GM12892 (cell line): ENCODE data around the gene JAKMIP2.

Source experiments
- POLR2A ChIP-seq: IDR thresholded peaks from 2 replicates; pipeline ENCODE4 v1.6.1; 2011; ENCODE audit warnings: low read depth, low read length, control low read depth
- TAF1 ChIP-seq: IDR thresholded peaks from 2 replicates; pipeline ENCODE4 v1.6.1; 2011; ENCODE audit warnings: low read depth, mild to moderate bottlenecking, control low read depth, low read length, borderline replicate concordance

GRCh38 chr5:147803926-147804325 lies 21.4 kb upstream of the JAKMIP2 start:
- TF ChIP-seq POLR2A (no peak), TAF1 (no peak)
